ENCODE measurements around the gene UBE3D.

- TF ChIP-seq CTCF (IDR thresholded peaks at IDR 0.05; ENCODE audit: insufficient read depth, low read length, poor library complexity, severe bottlenecking) (no peak), EZH2phosphoT487 (conservative IDR thresholded peaks at IDR 0.05; ENCODE audit: low read length) (no peak)
These were observed 201.9 kb downstream of the UBE3D start for GRCh38 chr6:82863781-82864180.
